GM18502 (cell line): Measurements from ENCODE around the gene PDZRN4.
"Not testable (repeated sequence)": the region's sequence is repeated elsewhere in the genome, so short reads cannot be mapped to it uniquely, and the experiment has no call there.

Experiments
- ATAC-seq: cut with Tn5 transposase; IDR thresholded peaks from one replicate; pipeline ENCODE4 v1.9.1; 2021; ENCODE audit warnings: mild to moderate bottlenecking; ENCODE audit not compliant: unreplicated experiment, poor library complexity

PDZRN4 gene

GRCh38 chr12:41606468-41607445, 418.6 kb downstream of the PDZRN4 start:
- no peak for ATAC-seq

- ATAC-seq, result no peak
These were observed 424.9 kb downstream of the PDZRN4 start for GRCh38 chr12:41612892-41613557.

GRCh38 chr12:41615174-41615573, 427.1 kb downstream of the PDZRN4 start:
- not testable (repeated sequence) for ATAC-seq

GRCh38 chr12:41619705-41620104, 431.6 kb downstream of the PDZRN4 start:
- no peak for ATAC-seq

DNA sequence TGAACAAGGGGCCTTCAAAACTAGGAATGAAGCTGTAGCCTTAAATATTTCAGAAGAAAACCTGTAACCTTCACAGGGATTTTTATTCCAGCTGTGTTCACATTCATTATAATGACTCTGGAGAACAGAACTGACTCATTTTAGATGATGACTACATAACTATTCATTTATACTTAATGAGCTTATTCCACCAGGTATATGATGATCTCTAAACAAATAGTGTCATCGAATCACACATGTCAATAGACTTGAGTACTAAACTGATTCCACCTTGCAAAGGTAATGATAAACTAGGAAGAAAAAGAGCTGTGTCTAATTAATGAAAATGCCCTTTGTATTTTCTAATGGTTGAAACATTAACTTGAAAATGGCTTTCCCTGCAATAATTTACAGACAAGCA, 433.2 kb downstream of the PDZRN4 start:
- ATAC-seq, result no peak
